ENCODE data around the gene SLX4. TPM values are rescaled to one million over a fixed set of nuclear protein-coding genes. Genes with fewer than 3 reads are reported as not detected.

SLX4 gene
- total and polyA plus RNA-seq, 9 of the 15 experiments (the other 6 are each of a cell fraction or from before 2014, with no cell fraction given) = 0.29 to 7.9 (median 3.8) TPM

GRCh38 chr16:3564889-3565141 lies 46.6 kb downstream of the SLX4 start (continued):
- no peak for TF ChIP-seq CHD7 (IDR thresholded peaks at IDR 0.05; ENCODE audit: low read depth, low read length)
- TF ChIP-seq ILF3 (IDR thresholded peaks at IDR 0.05; ENCODE audit: borderline replicate concordance) = no peak
- TF ChIP-seq GABPB1 (CRISPR knock-in tag; IDR thresholded peaks at IDR 0.05) = no peak
- TF ChIP-seq SIN3A (IDR thresholded peaks at IDR 0.05; ENCODE audit: borderline replicate concordance in 2 of 2, control insufficient read depth in 1 of 2, low read depth in 2 of 2, low read length in 2 of 2) = no peak
- no peak for TF ChIP-seq KAT8 (IDR thresholded peaks at IDR 0.05; ENCODE audit: low read depth)
- no peak for TF ChIP-seq CC2D1A (IDR thresholded peaks at IDR 0.05)
